Panc1 (cell line): Measurements from ENCODE around the gene RSRP1.
"Not testable (repeated sequence)": the region's sequence is repeated elsewhere in the genome, so short reads cannot be mapped to it uniquely, and the experiment has no call there.

Source experiments
- CTCF ChIP-seq: fragments of 450-650 bp; IDR thresholded peaks from 2 replicates; pipeline ENCODE4 v1.5.1; 2017; ENCODE audit warnings: mild to moderate bottlenecking
- POLR2AphosphoS5 ChIP-seq: IDR thresholded peaks from 2 replicates; pipeline ENCODE4 v1.6.1; 2012; ENCODE audit warnings: mild to moderate bottlenecking, low read depth, low read length, moderate library complexity

GRCh38 chr1:25279693-25280111 lies 32.4 kb upstream of the RSRP1 start:
- not testable (repeated sequence) for TF ChIP-seq POLR2AphosphoS5, CTCF
